ENCODE measurements around the gene SYNC.

Gene SYNC

DNA sequence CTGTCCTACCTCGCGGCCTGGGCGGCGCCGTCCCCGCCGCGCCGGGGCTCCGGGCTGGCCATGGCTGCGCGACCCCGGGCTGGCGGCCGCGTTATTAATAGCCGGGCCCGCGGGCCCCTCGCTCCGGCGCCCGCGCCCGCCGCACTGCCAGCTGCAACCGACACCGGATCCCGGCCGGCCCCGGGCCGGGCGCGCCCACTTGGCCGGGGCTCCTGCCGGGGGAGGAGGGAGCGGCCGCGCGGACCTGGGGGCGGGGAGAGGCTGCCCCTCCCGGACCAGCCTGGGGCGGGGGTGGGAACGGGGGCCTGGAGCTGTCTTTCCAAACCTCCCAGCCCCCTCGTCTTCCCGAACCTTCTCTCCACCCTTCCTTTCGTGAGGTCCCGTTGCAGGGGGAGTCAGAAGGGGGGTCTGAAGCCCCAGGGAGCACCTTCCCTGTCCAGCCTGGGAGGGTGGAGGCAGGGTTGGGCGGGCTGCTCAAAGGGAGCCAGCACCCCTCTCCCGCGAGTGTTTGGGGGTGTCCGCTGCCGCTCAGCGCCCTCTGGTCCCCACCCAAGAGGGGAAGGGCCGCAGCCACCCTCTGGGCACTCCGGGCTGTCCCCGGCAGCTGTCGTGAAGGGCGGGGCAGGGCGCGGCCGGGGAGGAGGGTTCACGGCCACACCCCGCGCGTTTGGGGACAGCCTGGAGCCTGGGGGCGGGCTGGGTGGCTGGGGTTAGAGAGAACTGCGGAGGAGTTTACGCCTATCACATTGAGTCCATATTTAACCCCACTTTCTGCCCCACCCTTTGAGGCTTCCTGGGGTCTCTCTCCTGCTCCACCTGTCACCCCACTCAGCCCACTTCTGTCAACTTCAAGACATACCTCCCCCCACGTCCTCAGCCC lies at the start of gene SYNC:
SYNC (minus strand) TSS at position 172 of the 880 bp plus-strand sequence; CDS start at position 62, 110 bp downstream.
- no peak for DNase-seq

DNA sequence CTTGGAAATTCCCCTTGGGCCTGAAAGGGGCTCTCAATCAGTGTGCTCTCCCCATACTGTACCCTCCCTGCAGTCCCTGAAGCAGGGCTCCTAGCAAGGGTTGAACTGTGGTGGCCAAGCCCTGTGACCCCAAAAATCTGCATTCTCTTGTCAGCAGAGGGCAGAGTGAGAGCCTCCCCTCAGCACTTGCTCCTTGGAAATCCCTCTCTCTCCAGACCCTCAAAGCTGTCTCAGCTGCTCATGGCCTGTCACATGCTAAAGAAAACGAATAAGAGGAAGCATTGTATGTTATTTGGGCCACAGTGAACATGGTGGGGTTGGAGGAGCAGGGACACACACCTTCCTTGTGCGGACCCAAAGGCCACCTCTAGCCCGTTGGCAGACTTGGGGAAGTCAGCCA lies 47.2 kb upstream of the SYNC start:
- DNase-seq = no peak

DNA sequence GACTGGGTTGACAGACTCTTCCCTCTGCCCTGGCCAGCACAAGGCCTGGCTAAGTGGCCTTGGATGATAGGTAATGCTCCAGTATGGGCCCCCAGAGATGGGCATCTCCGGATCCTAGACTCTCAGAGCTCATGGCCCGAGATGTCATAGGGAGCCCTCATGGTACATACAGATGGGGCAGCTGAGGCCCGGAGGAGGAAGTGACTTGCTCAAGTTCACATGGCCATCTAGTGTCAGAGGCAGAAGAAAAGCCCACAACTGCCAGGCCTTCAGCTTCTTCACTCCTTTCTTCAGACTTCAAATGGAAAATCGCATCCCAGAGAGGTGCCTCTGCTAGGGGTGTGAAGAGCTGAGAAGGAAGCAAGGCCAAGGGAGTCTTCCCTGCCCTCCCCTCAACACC lies 46.8 kb upstream of the SYNC start:
- no peak for DNase-seq

DNA sequence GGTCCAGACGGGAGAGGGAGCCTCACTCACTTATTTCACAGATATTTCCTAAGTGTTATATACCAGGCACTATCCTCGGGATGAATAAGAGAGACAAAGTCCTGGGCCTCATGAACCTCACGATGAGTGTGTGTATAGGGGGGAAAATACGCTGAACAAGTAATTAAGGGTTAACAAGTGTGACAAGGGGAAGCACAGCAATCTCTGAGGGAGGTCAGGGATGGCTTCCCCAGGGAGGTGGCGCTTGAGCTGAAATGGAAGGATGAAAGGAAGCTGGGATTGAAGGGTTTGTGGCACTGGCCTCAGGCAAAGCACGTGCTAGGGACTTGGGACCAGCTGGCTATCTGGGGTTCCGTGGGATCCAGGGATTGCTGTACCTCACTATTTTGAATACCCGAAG lies 46.4 kb upstream of the SYNC start:
- no peak for DNase-seq

DNA sequence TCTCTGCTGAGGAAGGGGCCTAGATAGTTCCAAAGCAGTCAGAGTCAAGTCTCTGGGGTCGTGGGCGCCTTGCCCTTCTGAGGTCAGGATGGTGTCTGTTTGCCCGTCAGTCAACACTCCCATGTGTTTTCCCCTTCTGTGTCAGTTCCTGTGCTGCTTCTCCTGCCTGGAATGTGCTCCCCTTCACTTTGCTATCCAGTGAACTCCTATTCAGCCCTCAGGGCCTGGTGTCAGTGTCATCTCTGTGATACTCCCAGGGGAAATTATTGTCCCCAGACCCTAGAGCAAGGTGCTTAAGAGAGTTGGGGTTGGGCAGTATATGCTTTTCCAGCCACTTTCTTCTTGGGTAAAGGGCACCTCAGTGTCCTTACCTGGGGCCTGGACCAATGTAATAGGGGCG lies 45.8 kb upstream of the SYNC start:
- no peak for DNase-seq

DNA sequence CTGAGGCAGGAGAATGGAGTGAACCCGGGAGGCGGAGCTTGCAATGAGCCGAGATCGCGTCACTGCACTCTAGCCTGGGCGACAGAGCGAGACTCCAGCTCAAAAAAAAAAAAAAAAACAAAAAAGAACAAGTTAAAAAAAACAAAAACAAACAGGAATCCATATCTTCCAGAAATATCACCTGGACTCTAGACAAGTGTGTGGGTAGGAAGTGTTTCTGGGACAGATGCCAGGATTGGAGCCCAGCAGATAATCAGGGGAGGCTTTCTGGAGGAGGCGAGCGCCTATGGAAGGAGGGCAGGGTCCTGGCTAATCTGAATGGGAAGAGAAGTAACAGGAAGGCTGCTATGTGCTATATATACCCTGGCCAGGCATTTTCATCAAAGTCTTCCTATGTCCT lies 43.6 kb upstream of the SYNC start:
- no peak for DNase-seq

DNA sequence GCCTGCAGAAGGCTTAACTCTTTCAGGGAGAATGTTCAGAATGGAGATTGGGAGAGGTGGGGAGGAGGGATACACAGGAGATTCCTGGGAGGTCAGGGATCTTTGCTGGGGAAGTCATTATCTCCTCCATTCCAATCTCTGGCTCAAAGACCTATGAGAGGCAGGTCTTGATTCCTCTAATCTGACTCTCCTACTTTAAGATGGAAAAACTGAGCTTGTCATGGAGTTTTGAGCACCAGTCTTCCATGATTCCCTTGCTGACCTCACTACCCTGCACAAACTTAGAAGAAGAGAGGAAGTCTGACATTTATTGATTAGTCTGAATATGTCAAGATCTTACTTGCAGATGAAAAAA lies 41.5 kb upstream of the SYNC start:
- no peak for DNase-seq

DNA sequence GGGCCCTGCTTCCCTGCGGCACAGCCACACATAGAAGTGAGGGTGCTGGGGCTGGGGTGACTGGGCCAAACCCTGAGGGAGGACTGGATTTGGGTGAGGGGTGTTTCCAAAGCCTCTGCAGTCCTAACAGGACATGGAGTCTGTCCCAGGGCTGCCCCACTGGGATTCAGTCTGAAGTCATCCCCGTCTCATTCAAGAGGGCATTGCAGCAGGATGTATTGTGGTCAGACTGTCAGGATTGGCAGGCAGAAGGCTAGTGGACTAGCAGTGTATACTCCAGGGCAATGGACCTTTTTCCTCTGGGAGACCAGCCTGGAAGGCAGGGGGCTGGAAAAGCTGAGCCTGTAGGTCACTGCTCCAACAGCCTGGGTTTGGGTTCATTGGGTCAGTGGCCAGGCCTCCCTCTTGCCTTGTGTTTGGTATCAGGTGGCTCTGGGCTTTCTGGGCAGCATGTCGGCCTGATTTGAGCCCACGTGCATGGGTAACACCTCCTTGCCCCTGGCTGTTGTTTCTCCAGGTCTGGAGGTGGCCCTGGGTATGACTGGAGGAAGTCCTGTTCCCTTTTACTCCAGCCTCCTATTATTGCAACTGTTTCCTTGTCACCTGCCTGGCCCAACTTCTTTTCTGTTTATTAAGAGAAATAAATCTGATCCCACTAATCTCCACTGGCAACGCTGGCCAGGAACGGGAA lies 41.0 kb upstream of the SYNC start:
- DNase-seq = no peak

DNA sequence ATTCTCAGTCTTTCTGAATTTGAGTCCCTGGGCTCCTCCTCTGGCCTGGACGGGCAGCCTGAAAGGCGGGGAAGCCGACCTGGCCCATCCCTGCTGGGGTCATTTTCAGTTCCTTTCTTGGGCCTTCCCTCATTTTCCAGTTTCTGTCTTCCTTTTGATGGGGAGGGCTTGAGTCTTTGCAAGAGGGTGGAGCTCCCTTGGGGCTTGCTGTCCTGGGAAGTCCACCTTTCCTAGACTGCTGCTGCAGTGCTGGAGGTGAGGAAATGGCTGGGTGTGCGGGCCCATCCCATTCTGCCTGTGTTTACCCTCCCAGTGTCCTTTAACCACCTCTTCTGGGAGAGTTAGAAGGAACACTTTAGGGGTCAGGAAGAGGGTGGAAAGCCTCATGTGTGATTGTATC lies 40.4 kb upstream of the SYNC start:
- no peak for DNase-seq

DNA sequence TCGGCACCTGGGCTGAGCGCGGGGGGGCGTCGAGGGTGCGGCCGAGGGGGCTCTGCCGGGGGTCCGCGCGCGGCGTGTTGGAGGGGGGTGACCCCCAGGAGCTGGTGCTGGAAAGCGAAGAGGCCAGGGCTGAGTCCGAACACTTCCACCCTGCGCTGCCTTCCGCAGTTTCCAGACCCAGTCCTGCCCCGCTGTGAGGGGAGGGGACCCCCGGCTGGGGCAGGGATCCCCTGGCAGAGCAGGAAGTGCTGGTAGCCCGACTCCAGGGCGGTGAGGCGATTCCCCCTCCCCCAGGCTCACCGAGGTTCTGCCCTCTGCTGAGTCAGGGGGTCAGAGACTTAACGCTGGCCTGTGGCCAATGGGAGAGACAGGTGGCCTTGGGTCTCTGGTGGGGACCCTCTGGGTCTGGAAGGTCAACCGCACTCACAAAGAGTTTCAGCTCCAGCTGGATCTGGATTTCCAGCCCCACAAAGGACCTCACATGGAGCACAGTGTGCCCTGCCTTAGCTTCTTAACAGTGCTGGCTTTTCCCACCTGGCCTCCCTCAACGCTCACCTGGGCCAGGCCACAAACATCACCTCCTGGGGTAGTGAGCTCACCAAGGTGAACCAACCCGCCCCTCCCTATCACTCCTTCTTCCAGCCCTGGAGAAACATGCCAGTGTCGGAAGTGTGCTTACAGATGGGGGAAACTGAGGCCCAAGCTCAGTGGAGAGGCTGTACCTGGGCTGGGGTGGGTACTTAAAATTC lies 39.8 kb upstream of the SYNC start:
- no peak for DNase-seq

DNA sequence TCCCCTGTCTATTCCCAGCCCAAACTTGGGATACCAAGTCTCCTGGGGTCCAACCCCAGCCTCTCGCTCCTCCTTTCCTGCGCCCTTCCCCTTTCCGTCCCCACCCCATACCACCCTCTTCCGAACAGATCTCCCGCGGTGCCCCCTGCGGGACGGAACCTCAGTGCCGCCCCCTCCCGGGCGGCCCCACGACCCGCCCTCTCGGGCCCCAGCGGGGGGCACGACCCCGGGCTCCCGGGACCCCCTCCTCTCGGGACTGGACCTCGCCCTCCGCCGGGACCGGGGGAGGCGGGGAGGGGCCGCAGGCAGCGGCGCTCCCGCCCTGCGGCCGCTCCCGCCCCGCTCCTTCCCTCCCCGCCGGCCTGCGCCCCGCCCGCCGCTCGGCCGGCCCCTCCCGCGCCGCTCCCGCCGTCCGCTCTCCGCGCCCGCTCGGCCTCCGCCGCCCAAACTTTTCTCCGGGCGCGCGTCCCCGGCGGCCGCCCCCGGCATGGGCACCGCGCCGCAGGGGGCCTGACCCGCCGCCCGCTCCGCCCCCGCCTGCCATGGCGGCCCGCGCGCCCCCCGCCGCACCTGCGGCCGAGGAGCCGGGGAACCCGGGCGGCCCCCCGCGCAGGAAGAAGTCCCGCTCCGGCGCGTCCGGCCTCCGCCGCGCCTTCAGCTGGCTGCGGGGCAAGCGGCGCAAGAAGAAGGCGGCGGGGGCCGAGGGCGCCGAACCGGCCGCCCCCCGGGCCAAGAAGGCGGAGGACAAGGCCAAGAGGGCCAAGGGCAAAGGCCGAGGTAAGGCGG lies 39.0 kb upstream of the SYNC start:
- no peak for DNase-seq

DNA sequence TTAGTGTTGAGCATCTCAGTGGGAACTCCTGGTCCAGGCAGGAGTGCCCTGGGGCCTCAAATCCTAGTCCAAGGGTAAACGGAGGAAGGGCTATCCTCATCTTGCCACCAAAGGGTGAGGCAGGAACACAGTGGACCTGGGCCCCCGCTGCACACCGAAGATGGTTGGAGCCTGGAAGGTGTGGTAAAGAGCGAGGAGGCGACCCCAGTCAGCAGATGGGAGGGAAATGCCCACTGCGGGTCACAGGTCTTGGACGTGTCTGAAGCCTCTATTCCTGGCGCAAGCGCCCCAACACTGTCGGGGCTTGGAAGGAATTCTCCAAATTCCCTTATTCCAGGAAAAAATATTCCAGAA lies 38.5 kb upstream of the SYNC start:
- no peak for DNase-seq

DNA sequence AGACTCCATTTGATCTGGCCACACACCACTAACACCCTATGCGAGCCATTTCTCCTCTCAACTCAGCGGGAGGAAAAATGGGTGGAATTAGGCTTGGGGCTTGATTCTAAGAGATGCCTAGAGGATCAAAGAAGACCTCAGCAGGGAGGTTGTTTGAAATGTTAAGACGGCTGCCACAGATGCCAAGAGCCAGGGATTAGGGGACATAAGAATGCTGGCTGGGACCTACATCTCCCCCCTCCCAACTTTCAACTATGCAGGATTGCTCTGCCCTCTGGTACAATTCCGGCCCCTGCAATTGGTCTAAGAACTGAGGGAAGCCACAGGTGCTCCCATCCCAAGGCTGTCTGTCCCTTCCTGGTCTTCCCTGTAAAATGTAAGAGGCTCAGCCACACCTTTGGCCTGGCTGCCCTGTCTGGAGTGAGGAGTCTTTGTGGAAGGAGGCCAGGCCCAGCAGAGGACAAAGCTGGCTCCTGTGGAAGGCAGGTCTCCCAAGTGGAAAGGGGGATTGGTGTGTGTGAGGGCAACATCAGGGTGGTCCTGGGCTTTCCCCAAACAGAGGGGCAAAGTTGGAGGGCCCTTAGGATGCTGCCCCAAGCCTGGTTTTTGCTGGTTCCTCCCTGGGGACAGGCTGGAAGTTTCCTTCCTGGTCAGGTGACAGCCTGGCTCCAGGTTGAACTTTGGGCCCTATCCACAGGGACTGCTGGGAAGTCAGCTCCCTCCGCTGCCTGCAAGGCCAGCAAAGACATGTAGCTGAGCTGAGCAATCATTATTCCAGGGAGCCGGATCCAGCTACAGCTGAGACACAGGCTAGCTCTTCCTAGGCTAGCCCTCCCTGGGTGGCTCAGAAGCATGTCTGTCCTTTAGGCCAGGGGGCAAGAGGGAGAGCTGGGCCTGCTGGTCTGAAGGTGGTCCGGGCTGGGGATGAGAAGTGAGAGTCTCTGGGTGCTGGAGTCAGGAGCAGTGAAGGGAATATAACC lies 34.5 kb upstream of the SYNC start:
- DNase-seq = no peak

DNA sequence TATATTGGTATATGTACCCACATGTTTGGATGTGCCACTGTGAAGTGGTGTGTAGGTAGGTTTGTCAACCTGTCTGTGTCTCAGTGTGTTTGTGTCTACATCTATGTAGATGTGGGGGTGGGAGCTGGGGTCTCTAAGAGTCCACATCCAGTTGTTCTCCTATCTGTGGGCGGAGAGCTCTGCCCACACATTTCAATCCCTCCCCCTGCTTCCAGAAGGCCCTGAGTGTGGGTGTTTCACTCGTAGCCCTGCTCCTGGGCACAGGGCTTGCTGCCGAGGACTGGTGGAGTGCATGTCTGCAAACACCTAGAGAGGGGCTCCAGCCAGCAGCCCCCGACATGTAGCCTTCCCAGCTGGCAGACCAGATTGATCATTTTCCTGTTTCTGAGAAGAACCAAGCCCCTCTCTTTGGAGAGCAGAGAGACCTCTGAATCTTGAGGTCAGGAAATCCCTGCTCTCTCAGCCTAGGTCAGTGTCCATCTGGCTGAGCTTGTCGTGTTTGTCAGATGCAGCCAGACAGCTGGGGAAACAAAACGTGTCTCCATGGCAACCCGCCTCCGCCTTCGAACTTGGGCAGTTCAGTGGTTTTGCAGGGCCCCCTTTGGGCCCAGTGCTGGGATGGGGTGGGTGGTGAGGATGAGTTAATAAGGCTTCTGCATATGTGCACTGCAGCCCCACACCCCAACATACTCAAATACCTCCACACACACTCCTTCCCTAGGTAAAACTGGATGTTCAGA lies 31.2 kb upstream of the SYNC start:
- no peak for DNase-seq

DNA sequence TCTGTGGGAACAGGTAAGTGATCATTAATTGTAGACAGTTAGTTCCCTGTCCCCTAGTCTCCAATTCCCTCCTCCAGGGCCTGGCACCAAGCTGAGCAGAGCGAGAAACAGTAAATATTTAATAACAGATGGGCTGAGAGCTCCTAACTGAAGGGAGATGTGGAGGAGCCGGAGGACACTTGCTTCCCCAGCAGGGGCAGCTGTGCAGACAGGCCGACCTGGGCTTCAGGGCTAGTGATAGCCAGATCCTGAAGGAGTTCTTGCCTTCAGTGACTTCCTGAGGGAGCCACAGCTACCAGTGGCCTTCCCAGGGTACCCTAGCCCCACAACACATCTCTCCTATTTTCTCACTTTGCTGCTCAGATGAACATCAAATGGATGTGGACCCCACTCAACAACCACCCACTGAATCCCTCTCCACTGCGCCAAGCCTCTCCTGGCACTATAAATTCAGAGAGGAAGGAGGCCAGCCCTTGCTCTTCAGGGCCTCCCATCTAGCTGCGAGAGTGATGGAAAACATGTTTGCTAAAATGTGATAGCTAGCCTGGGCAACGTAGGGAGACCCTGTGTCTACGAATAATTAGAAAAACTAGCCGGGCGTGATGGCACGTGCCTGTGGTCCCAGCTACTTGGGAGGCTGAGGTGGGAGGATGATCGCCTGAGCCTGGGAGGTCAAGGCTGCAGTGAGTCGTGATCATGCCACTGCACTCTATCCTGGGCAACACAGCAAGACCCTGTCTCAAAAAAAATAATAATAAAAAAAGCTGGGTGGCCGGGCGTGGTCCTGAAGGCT lies 26.9 kb upstream of the SYNC start:
- DNase-seq = no peak

DNA sequence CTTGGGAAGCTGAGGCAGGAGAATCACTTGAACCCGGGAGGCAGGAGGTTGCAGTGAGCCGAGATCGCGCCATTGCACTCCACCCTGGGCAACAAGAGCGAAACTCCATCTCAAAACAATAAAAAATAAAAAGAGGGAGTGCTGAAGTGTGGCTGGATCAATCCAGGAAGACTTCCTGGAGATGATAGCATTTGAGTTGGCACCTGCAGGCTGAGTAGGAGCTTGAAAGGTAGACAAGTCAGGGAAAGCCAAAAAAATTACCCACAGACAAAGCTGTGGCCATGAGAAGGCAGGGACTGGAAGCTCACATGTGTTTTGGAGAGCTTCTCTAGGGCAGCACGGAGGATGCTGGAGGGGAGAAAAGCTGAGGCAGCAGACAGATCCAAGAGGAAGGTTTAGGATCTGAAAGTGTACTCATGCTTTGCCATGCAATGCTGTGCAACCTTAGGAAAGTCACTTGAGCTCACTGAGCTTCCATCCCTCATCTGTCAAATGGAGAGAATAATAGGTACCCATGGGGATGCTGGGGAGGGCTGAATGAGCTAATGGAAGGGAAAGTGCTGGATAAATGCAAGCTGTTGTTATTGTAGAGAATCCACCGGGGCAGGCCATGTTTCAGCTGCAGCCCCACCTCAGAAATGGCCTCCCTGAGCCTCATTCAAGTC lies 26.0 kb upstream of the SYNC start:
- no peak for DNase-seq

DNA sequence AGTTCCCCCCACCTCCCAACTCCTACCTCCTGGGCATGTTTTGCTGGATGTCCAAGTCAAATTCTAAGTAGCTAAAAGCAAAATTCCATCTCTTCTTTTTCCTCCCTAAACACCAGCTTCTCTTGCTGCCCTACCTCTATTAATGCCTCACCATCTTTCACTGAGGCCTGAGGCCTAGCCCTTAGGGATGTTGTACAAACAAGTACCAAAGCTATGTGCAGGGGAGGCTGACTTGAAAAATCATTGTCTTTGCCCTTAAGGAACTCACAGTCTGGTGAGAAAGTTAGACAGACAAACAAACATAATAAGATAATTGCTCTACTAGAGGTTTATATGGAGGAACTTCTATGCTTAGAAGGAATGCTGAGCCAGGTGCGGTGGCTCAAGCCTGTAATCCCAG lies 25.3 kb upstream of the SYNC start:
- no peak for DNase-seq

DNA sequence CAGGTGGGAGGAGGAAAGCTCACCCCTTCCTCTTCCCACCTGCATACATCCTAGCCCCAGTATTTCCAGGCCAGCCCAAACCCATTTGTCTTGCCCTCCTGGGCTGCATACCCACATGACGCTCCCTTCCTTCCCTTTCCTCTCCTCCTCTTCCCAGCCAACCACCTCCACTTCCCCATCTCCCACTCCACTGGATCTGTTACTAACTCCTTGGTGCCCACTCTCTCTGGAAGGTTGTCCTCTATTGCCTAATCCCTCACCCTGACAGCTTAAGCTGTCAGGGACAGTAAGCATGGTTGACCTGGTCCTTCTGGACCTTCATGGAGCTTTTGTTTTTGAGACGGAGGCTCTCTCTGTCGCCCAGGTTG lies 23.0 kb upstream of the SYNC start:
- no peak for DNase-seq

DNA sequence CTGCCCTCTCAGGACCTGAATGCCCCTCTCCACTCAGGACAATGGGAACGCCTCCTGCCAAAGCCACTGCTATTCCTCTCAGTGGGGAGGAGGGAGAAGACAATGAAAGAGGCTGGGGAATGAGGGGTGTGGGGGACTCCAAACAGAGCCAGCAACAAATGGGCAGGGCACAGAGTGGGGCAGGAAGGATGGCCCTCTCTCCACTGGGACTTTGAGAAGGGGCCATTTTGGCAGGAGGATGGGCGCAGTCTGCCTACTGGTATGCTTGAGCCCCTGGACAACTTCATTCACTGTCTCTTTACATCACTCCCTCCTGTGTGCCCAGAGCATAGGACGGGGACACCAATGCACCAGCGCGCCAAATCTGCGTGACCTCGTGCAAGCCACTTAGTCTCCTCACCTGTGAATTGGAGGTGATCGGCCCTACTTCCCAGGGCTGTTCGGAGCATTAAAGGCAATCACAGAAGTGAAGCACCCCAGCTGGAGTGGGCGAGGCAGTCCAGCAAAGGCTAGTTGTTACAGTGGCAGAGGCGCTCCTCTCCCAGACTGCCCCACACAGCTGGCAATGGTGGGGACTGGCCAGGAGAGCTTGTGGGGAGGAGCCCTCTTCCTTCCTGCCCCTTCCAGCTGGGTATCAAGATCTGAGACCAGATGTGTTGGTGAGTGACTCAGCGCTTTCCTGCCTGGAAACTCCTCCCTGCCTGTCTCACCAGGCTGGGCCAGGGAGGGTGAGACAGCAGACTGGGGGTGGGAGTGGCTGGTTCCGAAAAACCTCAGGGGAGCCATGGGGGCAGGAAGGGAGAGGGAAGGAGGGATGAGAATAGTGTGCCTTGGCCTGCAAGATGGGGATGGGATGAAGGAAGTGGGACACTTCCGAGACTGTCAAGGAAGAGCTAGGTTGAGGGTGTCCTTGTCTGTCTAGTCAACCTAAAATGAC lies 22.4 kb upstream of the SYNC start:
- DNase-seq = no peak

Measured in activated CD4-positive, alpha-beta T cell treated with anti-CD3 and anti-CD28 coated beads, Interleukin-2, amount 50 U/mL, for 1 hour (primary cell).